ENCODE results near the gene NKX2-3.

NKX2-3 gene

DNA sequence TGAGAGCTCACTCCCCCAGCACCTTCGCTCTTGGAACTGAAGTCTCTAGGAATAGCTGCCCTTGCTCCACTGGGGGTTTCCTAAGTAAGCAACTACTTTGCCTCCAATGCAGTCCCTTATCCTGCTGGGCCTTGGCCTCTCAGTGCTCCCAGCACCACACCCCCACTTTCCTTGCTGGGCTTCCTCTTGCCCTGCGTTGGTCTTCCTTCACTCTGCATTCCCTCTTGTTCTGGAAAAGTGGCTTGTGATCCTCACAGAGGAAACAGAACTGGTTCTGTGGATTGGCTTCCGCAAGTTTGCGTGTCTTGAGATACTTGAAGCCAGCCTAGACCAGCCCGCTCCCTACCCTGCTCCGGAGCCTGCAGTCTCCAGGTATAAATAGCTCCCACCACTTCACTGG, 6.4 kb downstream of the NKX2-3 start:
- DNase-seq = no peak

- DNase-seq = no peak
These were observed 7.1 kb downstream of the NKX2-3 start for GRCh38 chr10:99539820-99540219.

DNA sequence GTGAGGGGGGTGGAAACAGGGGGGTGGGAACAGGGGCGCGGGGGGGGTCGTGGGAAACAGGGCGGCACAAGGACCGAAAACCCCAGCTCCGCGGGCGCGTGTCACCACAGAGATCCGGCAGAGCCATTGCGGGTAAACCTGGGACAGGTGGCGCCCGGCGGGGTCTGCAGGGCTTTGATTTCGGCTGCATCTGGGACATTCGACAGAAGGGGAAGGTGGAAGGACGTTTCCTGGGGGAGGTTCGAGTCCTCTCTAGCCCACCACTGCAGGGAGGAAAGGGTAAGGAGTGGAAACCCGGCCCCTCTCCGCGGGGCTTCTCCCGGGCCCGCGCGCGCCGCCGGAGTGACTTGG, 7.5 kb downstream of the NKX2-3 start:
- DNase-seq = no peak

GRCh38 chr10:99540657-99541531, 8.2 kb downstream of the NKX2-3 start:
- DNase-seq = no peak

DNA sequence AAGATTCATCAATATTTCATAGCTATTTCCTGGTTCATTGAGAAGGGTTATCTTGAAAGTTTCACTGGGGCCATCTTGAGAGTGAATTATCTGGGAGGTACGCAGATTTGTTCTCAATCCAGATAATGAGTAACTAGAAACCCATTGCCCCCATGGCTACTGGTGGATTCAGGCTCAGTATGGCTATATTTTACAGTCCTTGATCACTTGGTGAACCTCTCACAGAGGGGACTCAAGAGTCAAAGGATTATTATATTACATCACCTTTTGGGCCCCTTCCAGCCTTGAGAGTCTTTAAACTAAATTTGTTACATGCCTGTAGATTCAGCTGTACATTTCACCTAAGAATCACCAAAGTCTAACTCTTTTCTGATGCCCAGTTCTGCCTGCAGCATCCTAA, 11.6 kb downstream of the NKX2-3 start:
- no peak for DNase-seq

DNA sequence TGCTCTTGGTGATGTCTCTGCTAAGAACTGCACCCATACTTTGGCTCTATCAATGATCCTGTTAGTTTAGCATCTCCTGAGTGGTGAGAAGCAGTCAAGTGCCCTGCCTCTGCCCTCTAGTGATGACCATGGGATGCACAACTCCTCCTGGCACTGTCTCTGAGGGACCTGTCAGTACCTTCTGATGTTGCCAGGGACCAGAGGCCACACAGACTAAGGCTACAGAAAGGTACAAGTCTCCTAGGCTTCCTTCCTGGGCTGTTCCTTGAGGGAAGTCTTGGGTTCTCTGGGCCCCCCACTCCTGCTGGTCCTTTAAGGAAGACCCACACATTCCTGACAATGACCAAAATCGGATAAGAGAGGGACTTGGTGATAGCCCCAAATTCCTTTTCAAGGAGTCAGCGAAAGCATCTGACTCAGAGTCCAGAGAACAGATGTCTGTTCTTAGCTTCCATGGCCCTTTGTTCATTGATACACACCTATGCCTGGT, 15.3 kb downstream of the NKX2-3 start:
- peak; percentile 24 for DNase-seq

DNA sequence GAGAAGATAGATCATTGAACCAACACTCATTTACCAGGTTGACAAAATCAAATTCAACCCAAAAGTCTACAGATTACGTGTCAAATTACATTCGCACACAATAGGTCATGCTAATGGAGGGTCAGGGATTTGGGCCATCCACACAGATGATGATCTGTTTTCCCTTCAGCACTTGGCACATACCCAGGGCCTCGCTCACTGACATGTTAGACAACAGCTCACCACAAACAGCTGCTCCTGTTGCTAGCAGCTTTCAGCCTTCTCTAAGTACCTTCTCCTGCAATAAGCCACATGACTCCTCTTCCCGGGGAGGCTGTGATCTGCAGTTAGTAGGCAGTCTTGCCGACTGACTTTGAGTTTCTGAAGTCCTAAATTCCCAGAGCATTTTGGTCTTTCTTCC, 18.4 kb downstream of the NKX2-3 start:
- no peak for DNase-seq

DNA sequence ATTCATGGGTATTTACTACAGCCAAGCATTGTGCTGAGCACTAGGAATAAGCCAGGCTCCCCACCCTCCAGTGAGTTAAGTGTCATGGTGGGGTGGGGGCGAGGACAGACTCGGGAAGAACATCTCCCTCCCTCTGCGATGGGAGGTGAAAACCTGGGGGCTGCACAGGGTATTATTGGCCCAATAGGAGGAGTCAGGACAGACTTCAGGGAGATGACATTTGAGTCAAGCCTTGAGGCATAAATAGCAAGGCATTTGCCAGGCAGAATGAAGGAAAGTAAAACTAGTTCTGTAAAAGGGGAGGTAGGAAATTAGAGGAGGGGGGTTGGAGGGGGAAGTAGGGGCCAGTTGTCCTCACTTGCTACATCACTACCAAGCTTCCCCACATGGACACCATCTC, 18.9 kb downstream of the NKX2-3 start:
- DNase-seq = no peak

GRCh38 chr10:99555371-99555770, 22.6 kb downstream of the NKX2-3 start:
- DNase-seq = no peak

DNA sequence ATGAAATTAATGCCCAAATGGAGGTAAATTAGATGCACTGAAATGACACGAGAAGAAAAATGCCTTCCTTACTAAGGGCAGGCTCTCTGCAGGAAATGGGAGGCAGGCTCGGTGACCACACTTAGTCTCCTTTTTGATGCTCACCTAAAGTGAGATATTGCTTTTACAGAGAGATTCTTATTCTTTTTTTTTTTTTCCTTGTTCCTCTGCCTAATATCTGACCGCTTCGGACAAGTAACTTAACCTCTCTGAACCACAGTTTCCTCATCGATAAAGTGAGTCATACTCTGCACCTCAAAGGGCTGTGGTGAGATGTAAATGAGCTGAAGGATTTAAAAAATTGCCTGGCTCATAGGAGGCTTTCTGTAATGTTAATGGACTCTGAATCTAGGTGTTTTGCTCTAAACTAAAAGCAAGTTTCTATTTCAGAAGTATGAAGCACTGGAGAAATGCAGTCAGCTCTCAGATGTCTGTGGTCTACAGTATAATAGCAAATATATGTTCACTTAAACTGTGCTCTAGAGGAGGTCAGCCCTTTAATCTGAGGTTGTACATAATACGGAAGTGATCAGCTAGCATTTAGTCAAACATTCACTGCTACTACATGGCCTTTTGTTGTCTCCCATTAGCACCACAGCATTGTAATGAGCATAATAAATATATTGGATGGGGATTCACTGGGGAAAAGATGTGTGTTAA, 23.2 kb downstream of the NKX2-3 start:
- DNase-seq = peak; percentile 77

GRCh38 chr10:99557044-99557443, 24.3 kb downstream of the NKX2-3 start:
- DNase-seq = no peak

GRCh38 chr10:99558708-99559107, 26.0 kb downstream of the NKX2-3 start:
- no peak for DNase-seq

GRCh38 chr10:99560277-99561126, 27.8 kb downstream of the NKX2-3 start:
- DNase-seq = peak; percentile 36

DNA sequence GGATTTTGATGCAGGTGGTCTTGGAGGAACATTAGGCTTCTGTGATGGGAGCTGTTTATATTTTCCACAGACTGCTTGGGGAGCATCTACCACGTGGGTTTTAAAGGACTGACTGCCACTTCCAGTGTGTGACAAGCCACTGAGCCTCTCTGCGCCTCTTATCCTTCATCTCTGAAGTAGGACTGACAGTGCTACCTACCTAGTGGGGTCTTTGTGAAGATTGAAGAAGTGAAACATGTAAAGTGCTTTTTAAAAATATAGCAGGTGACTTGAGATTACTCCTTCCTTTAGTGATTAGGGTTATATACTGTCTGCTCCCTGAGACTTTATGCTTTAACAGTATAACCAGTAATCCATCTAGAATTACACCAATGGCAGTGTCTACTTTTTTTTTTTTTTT, 29.9 kb downstream of the NKX2-3 start:
- DNase-seq = no peak

GRCh38 chr10:99564361-99564760, 31.6 kb downstream of the NKX2-3 start:
- DNase-seq = no peak

- no peak for DNase-seq
These were observed 32.4 kb downstream of the NKX2-3 start for GRCh38 chr10:99565166-99565565.

GRCh38 chr10:99569253-99569939, 36.7 kb downstream of the NKX2-3 start:
- no peak for DNase-seq

DNA sequence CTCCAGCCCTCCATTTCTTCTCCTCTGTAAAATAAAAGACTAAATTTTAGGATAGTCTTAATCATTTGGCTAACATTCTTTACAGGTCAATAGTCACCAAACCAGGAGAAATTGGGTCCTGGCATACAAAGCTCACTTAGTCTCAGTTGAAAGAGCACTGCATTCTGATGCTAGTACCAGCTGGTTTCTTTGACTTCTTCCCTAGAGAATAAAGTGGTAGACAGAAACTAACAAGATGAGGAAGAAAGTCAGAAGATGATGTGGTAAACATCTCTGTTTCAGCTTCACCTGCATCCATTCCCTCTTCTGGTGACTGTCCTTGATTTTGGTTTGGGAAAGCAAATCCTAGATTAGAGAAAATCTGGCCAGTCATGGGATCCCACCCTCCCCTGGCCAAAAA, 37.2 kb downstream of the NKX2-3 start:
- DNase-seq = no peak

- DNase-seq = no peak
These were observed 39.1 kb downstream of the NKX2-3 start for GRCh38 chr10:99571816-99572215.

GRCh38 chr10:99573790-99574189, 41.0 kb downstream of the NKX2-3 start:
- DNase-seq = no peak

DNA sequence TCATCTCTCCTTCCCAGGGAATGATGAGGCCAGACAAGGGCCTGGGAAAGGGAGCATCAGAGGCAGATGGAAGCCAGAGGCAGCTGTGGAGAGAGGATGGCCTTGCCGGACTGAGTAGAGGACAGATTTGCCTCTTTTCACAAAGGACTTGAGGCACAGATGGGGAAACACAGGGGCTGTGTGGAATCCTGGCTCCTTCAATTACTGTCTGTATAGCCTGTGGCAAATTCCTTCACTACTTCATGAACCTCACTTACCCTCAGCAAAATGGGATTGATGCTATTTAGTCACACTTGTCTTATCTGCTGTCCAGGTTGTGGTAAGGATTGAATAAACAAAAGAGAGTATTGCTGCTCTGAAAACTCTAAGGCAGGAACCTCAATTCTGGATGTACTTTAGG, 47.2 kb downstream of the NKX2-3 start:
- no peak for DNase-seq

DNA sequence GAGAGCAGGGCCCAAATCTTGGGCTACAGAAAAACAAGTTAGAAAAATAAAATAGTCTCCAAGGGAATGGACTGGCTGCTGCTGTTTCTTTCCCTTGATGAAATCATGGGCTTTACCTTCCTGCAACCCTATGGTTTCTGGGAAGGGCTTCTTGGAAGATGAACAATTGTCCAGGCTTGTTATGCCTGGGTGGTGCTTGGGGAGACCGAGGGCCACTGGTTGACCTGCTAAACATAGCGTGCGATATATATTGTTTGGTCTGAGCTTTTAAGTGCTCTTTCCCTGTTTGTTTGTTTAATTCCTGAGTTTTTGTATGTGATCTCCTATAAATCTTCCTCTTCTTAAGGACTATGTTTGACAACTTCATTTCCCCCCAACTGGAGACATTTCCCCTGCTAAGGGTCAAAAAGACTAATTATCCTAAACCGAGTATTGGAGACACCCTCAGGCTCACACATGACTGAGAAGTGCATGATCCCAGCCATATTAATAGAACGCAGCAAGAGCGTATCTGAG, 49.6 kb downstream of the NKX2-3 start:
- DNase-seq = no peak

DNA sequence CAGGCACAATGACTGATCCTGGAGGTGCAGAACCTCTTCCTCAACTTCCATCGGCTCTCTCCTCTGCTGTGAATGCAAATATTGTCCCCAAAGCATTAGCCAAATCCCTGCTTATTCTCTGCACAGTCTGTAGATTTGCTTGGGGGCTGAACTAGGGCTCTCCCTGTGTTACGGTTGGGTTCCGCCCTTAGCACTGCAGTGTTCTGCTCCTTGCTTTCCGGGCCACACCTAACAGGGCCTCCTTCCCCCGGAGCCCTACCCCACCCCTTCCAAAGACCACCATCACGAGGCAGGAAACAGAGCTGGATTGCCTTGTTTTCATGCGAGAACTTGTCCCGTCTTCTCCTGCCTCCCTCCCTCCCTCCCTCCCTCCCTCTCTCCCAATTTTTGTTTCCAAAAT, 50.9 kb downstream of the NKX2-3 start:
- DNase-seq = no peak
